HG03045 (cell line): ENCODE measurements around the gene GLOD4.
"Not testable (repeated sequence)": the region's sequence is repeated elsewhere in the genome, so short reads cannot be mapped to it uniquely, and the experiment has no call there.

Experiments used
- ATAC-seq: cut with Tn5 transposase; IDR thresholded peaks from one replicate; pipeline ENCODE4 v1.9.1; 2021; ENCODE audit warnings: mild to moderate bottlenecking, moderate library complexity; ENCODE audit not compliant: unreplicated experiment

The GLOD4 gene, protein sequence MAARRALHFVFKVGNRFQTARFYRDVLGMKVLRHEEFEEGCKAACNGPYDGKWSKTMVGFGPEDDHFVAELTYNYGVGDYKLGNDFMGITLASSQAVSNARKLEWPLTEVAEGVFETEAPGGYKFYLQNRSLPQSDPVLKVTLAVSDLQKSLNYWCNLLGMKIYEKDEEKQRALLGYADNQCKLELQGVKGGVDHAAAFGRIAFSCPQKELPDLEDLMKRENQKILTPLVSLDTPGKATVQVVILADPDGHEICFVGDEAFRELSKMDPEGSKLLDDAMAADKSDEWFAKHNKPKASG

DNA sequence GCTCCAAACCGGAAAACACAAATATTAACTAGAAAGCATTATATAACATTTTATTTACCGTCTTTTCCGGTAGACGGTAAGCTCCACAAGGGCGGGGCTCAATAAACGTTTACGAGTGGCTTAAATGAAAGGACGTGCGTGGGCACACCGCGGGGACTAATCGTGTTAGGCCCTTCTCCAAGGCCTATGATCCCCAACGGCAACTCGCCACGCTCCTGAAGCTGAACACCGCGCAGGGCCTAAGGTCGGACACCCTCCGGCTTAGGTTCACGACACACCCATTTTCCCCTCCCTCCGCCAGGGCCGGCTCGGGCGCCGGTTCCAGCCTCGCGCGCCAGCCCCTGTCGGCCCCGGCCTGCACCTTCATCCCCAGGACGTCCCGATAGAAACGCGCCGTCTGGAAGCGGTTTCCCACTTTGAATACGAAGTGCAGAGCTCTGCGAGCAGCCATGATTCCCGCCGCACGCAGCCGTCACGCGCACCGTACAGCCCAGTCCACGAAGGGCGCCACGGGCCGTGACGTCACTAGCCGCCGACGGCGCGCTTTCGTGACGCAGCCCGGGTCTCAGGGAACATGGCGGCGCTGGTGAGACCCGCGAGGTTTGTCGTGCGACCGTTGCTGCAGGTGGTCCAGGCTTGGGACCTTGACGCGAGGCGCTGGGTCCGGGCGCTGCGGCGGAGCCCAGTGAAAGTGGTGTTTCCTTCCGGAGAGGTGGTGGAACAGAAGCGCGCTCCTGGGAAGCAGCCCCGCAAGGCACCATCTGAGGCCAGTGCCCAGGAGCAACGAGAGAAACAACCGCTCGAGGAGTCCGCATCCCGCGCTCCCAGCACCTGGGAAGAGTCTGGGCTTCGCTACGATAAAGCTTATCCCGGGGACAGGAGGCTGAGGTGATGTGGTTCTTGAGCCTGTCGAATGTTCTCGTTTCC, at the start of gene GLOD4, which contains the start of gene MRM3:
Gene GLOD4, minus strand, starts transcription at position 476 of the 927 bp plus-strand sequence. Its CDS starts 25 bp downstream, at position 451.
Gene MRM3, plus strand, starts transcription at position 549 of the 927 bp plus-strand sequence. Its CDS starts 26 bp downstream, at position 575.
- peak; percentile 84 for ATAC-seq

DNA sequence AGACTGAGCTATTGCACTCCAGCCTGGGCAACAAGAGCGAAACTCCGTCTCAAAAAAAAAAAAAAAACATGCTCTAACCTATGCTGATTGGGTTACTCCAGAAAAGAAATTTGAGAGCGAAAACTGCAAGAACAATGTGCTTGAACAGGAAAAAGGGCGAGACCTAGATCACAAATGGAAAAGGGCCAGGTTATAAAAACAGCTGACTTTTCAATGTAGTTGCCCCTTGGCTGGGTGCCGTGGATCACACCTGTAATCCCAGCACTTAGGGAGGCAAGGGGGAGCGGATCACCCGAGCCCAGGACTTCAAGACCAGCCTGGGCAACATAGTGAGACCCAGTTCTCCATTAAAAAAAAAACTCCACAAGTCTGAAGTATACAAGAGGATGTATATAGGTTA, 48.9 kb upstream of the GLOD4 start:
- no peak for ATAC-seq

DNA sequence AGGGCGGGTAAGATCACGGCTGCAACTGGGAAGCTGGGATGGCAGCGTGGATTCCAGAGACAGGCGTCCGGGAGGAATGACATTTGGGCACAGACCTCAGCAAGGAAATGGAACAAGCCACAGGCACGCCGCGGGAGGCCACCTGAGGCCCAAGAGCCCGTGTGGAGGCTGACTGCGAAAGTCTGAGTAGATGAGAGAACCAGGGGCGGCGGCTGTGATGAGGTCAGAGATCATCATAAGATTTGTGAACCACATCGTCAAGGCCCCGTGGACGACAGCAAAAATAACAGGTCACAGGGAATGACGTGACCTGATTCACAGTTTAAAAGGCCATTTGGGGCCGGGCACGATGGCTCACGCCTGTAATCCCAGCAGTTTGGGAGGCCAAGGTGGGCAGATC, 48.3 kb upstream of the GLOD4 start:
- no peak for ATAC-seq

DNA sequence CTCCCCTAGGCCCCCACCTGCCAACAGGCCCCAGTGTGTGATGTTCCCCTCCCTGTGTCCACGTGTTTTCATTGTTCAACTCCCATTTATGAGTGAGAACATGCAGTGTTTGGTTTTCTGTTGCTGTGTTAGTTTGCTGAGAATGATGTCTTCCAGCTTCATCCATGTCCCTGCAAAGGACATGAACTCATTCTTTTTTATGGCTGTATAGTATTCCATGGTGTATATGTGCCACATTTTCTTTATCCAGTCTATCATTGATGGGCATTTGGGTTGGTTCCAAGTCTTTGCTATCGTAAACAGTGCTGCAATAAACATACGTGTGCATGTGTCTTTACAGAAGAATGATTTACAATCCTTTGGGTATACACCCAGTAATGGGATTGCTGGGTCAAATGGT, 47.5 kb upstream of the GLOD4 start:
- not testable (repeated sequence) for ATAC-seq

DNA sequence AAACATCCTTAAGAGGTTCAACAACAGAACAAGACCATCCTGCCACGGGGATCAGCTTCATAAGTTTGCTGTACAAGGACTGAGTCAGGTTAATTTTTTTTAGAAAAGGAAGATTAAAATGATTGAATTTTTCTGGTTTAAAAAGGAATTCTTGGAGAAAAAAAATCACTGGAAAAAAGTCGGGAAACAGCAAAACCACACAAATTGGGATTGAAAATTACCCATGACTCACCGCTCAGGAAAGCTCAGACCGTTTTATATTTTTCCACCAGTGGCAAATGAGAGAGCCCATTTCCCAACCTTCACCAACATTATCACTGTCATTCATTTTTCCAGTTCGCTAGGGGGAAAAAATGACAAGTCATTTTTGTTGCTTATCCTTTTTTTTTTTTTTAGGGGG, 46.7 kb upstream of the GLOD4 start:
- no peak for ATAC-seq

DNA sequence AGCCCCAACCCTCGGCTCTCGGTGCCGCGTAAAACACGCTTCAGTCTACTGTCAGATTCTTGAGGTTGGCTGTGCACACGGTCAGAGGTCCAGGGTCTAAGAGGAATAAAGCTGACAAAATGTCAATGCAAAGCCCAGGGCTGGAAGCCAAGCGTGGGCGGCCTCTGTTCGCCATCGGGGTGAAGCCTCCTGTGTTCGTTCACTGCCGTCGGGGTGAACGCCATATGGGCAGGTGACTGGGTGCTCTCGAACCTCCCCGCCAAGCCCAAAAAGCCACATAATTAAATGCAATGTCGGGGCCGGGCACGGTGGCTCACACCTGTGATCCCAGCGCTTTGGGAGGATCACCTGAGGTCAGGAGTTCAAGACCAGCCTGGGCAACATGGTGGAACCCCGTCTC, 44.7 kb upstream of the GLOD4 start:
- no peak for ATAC-seq

DNA sequence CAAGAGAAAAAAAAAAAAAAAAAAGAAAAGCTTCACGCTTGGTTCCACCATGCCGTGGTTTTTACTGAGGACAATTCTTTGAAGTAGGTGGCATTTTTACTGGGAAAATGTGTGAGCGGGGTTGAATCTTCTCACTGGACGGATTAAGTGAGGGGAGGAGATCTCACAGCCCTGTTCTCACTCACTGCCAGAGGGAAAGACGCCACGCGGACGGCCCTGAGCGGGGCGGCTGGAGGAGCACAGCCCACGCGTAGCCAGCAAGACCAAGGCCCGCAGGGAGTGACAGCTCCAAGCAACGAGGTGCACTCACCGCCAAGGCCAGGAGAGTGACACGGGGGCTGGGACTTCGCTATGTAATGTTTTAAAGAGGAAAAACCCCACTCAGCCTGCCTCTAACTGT, 43.1 kb upstream of the GLOD4 start:
- ATAC-seq = no peak

DNA sequence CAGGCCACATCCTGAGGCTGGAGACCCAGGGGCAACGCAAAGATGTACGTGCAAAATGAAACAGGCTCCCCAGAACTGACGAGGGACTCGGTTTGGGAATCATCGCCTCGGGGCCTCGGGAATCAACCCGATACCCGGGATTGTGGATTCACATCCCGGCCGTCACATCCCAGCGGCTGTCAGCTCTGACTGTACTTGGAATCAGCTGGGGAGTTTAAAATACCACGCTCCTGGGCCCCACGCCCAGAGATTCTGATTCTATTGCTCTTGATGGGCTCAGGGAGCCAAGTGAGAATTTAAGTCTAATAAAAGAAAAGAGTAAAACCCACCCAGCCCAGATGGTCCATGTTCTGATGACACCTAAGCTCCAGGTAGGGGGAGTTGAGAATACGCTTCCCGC, 42.3 kb upstream of the GLOD4 start:
- ATAC-seq = no peak

DNA sequence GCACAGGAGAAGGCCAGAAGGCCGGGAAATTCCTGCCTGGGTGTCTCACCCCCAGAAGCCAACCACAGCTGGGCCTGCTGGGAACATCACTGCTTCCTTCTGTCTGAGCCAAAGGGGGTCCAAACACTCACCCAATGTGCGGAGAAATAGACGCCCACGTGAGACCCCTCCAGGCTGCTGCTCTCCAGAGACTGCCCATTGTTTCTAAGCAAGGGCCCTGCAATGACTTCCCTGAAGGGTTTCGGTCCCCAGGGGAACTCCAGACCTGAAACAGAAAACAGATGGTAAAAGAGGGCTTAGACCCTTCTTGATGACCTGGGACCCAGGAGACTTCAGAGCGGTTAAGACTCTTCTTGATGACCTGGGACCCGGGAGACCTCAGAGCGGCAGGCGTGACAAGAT, 41.4 kb upstream of the GLOD4 start:
- no peak for ATAC-seq

DNA sequence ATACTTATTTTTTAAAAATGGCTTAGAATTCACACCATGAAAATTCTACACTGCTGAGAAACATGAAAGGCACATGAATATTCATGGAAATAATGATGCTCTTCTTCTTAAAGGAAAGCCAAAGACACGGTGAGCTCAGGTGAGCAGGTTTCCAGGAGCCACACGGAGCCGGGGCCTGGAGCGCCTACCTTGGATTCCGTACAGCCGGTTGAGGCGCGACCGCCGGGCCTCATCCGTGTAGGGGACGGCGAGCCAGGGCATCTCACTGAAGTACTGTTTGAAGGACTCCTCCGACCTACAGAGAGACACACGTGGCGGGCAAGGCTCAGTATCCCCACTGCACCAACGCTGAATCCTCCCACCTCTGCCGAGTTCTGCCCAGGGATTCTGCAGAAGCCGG, 37.2 kb upstream of the GLOD4 start:
- no peak for ATAC-seq

DNA sequence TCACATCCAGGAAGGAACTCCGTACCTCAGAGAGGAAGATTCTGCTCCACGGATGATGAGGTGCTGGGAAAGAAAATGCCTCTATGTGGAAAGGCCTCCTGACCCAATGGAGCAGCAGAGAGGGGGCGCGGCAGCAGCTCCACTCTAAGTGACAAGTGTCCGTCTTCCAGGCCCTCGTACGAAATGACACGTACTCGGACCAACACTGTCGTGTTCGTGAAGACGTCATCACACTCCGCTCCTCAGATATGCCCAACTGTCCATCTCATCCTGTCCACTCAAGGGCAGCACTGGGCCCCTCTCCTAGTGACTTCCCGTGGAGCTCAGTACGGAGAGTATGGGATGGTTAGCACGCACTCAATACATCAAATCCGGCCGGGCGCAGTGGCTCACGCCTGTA, 32.3 kb upstream of the GLOD4 start:
- ATAC-seq = no peak

DNA sequence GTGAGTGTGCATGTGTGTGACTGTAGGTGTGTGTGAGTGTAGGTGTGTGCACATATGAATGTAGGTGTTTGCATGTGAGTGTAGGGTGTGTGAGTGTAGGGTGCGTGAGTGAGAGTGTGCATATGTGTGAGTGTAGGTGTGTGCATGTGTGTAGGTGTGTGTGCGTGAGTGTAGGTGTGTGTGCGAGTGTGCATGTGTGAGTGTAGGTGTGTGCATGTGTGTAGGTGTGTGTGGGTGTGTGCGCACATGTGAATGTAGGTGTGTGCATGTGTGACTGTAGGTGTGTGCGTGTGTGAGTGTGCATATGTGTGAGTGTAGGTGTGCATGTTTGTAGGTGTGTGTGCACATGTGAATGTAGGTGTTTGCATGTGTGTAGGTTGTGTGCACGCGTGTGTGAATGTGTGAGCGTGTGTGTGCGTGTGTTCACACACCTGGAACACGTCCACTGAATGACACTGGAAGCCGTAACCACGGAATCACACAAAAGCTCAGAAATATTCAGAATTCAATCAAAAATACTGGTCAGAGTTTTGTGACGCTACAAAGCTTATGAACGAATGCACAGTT, 30.6 kb upstream of the GLOD4 start:
- no peak for ATAC-seq

DNA sequence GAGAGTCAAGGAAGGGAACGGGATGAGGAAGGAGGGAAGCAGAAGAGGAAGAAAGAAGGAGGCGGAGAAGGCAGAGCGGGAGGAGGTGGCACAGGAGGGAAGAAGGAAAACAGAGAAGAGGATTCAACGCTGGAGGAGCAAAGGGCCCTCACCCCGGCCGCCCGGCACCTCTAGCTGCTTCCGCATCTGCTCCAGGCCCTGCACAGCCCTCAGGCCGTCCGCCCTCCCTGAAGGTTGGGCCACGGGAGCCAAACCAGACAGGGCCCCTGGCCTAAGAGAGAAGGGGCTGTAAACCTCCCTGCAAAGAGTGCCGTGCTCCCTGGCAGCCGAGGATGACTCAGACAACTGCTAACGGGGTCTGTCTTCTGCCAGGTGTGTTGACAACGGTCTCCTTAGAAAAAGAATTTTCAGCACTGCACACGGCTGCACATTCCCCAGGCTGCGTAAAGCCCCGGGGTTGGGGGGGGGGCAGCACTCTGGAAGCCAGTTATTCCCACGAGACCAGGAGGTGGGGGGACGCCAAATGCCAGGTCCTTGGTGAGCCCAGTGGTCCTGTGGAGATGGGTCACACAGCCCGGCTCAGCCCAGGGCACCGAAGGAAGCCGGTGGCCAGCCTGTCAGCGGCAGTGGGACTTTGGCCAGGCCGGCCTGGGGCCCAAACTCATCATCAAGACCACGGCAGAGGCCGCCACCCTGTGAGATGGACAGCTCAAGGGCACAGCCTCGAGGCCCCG, 29.1 kb upstream of the GLOD4 start:
- ATAC-seq = no peak

DNA sequence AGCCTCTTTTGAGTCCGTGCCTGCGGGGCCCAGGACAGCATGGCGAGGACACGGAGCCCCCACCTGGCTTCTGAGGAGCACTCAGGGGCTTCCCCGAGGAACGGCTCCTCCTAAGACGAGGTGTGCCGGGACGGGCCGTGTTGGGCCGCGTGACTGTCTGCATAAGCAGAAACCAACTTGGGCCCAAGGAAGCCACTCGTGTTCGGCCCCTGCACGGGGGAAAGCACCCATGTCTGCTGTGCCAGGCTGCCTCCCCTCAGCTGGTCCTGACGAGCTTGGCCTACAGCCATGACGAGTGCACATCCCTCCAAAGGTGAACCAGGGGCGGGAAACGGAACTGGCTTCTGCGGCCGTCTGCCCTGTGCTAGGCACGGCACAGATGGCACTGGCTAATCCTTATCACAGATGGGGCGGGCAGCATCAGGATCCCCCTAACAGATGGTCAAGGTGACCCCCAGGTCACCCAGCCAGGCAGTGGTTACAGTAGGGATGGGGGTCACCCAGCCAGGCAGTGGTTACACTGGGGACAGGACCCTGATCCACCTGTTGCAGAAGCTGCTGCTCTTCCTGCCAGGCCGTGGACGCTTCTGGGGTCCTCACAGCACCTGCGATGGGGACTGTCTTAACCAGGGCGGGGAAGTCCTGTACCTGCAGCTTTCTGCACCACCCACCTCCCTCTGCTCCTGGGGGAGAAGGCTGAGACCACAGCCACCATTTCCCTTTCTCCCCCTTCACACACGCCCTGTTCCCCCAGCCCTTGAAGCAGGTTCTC, 25.6 kb upstream of the GLOD4 start:
- no peak for ATAC-seq

DNA sequence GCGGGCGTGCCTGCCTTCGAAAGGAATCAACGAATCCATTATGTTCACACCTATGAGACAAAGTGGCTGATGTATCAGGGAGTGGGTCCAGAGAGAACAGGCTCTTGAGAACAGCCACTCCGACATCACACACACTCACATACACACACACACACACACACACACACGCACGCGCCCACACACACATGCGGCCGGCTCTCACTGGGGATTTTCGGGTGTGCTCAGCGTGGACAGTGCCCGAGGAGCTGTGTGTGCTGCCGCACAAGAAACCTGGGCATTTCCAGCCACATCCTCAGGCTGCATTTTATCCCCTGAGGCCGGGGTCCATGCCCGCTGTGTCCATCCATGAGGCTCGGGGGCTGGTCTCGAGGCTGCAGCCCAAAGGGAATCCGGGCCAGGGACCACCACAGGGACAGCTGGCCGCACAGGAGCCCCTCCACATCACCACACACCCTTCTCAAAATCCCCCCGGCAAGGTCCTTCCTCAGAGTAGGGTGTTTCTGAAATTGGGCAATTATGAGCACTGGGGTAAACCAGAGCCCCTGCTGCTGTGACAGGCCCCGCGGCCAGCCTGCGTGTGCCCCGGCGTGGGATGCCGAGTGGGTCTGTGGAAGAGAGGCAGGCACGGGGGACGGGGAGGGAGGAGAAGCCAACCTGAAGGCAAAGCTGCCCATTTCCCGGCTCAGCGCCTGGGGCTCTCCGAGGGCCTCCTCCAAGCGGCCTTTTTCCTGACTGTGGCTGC, 24.9 kb upstream of the GLOD4 start:
- no peak for ATAC-seq

DNA sequence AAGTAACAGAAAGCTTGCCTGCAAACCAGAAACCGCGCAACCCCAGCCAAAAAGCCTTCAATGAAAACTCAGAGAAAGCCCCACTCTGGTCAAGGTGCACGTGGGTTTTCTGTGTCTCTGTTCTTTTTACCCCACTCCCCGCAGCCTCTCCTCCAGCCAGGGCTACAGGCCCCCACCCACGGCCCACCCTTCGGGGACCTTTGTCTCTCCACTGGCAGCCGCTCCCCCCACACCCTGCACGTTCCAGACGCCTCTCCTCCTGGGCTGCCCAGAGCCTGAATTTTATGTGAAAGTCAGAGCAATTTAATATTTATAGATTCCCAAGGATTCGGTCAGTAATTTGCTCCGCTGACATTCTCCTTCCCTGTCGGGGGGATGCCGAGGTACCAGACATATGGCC, 24.3 kb upstream of the GLOD4 start:
- no peak for ATAC-seq

DNA sequence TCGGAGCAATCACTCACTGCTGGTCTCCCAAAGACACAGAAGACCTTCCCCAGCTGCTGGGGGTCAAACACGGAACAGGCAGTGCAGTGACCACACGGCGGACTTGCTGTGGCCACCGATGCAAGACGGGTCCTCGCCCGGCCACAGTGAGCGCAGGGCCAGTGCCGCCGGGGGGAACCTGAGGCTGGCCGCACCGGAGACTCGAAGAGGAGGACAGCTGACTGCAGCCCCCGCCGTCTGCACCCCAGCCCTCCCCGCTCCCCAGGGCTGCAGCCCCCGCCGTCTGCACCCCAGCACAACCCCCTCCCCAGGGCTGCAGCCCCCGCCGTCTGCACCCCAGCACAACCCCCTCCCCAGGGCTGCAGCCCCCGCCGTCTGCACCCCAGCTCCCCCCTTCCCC, 23.8 kb upstream of the GLOD4 start:
- ATAC-seq = not testable (repeated sequence)

DNA sequence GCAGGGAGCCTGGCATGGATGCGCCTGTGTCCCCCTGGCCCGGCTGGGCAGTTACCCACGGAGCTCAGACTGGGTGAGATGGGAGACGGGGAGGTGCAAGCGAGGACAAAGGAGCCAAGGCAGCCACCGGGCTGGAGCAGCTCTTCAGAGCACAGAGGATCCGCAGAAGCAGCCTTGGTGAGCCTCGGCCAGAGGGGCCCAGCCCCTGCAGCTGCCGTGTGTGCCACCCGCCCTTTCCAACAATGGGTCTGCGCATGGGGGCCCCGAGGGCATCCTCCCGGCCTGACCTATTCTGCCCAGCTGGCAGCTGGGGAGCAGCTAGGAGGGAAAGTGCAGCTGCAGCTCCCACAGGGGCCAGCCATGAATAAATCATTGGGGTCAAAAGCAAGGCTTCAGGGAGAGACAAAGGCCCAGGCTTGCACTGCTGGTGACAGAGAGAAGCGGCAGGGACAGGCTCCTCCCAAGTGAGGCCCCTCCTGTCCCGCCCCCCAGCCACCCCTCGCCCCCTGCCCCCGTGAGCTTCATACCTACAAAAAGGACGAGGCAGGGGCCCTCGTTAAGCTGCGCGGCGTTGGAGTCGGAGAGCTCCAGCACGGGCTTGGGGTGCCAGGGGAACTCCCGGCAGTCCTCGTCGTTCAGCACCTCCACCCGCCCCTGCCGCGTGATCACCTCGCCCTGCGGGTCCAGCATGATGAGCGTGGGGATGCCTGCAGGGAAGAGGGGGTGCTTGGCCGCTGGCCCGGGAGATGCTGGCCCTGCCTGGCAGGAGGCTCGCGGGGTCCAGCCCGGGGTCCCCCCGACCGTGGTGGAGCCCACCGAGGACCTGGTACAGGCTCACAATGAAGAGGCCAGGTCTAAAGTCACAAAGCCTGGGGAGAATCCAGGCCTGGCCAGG, 22.7 kb upstream of the GLOD4 start:
- ATAC-seq = no peak
